ENCODE data around the gene WDR41.

The WDR41 gene

GRCh38 chr5:77397686-77398292 lies 94.3 kb downstream of the WDR41 start:
- TF ChIP-seq POLR2A (IDR thresholded peaks at IDR 0.05; ENCODE audit: extremely low read depth, insufficient read length) (no peak), MYC (IDR thresholded peaks at IDR 0.05; ENCODE audit: low read depth, low read length) (no peak)
- TF ChIP-seq, protein P1, sequence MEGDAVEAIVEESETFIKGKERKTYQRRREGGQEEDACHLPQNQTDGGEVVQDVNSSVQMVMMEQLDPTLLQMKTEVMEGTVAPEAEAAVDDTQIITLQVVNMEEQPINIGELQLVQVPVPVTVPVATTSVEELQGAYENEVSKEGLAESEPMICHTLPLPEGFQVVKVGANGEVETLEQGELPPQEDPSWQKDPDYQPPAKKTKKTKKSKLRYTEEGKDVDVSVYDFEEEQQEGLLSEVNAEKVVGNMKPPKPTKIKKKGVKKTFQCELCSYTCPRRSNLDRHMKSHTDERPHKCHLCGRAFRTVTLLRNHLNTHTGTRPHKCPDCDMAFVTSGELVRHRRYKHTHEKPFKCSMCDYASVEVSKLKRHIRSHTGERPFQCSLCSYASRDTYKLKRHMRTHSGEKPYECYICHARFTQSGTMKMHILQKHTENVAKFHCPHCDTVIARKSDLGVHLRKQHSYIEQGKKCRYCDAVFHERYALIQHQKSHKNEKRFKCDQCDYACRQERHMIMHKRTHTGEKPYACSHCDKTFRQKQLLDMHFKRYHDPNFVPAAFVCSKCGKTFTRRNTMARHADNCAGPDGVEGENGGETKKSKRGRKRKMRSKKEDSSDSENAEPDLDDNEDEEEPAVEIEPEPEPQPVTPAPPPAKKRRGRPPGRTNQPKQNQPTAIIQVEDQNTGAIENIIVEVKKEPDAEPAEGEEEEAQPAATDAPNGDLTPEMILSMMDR (IDR thresholded peaks at IDR 0.05; ENCODE audit: low read depth, low read length) = no peak
- no peak for DNase-seq (ENCODE audit: low read depth)
- no peak overlapping the region for H3K4me3 ChIP-seq (ENCODE audit: low read depth, low read length)

DNA sequence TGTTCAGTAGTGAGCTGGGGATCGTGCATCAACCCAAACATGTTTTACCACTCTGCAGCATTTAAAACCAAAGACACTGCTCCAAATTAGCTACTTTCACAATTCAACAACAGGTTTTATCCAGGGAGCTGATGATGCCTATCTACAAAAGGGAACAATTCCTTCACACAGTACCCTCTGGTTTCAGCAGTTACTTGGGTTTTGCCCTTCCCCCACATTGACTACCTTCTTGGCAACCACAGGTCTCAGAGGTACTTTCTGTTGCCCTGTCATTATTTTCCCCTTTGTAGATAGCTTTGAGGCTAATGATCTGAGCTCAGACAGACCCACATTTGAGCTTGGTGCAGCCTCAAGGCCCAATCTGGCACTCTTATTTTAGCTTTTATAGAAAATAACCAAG lies 96.1 kb downstream of the WDR41 start:
- TF ChIP-seq, protein P1 (IDR thresholded peaks at IDR 0.05; ENCODE audit: low read depth, low read length) = no peak
- no peak for TF ChIP-seq MAX (IDR thresholded peaks at IDR 0.05; ENCODE audit: low read depth, low read length)
- no peak for TF ChIP-seq POLR2A (IDR thresholded peaks at IDR 0.05; ENCODE audit: extremely low read depth, insufficient read length)
- no peak for TF ChIP-seq MYC (IDR thresholded peaks at IDR 0.05; ENCODE audit: low read depth, low read length)
- DNase-seq (ENCODE audit: low read depth) = no peak
- no peak overlapping the region for H3K4me3 ChIP-seq (ENCODE audit: low read depth, low read length)

- DNase-seq (ENCODE audit: low read depth) = no peak
Measured at GRCh38 chr5:77394064-77394715, 97.9 kb downstream of the WDR41 start.

GRCh38 chr5:77391240-77391765 lies 100.8 kb downstream of the WDR41 start:
- no peak for TF ChIP-seq MAX (IDR thresholded peaks at IDR 0.05; ENCODE audit: low read depth, low read length)
- no peak for TF ChIP-seq MYC (IDR thresholded peaks at IDR 0.05; ENCODE audit: low read depth, low read length)
- TF ChIP-seq POLR2A (IDR thresholded peaks at IDR 0.05; ENCODE audit: extremely low read depth, insufficient read length) = no peak
- TF ChIP-seq, protein P1 (IDR thresholded peaks at IDR 0.05; ENCODE audit: low read depth, low read length) = no peak
- no peak for DNase-seq (ENCODE audit: low read depth)
- no peak overlapping the region for H3K4me3 ChIP-seq (ENCODE audit: low read depth, low read length)

More at GRCh38 chr5:77394064-77394715, 97.9 kb downstream of the WDR41 start:
- TF ChIP-seq MYC (IDR thresholded peaks at IDR 0.05; ENCODE audit: low read depth, low read length) (no peak), POLR2A (IDR thresholded peaks at IDR 0.05; ENCODE audit: extremely low read depth, insufficient read length) (no peak), MAX (IDR thresholded peaks at IDR 0.05; ENCODE audit: low read depth, low read length) (no peak)
- TF ChIP-seq, protein P1 (IDR thresholded peaks at IDR 0.05; ENCODE audit: low read depth, low read length) = no peak
- H3K4me3 ChIP-seq (ENCODE audit: low read depth, low read length) = no peak overlapping the region

- no peak for TF ChIP-seq MYC (IDR thresholded peaks at IDR 0.05; ENCODE audit: low read depth, low read length)
- no peak for TF ChIP-seq MAX (IDR thresholded peaks at IDR 0.05; ENCODE audit: low read depth, low read length)
- no peak for TF ChIP-seq POLR2A (IDR thresholded peaks at IDR 0.05; ENCODE audit: extremely low read depth, insufficient read length)
- TF ChIP-seq, protein P1 (IDR thresholded peaks at IDR 0.05; ENCODE audit: low read depth, low read length) = no peak
- no peak overlapping the region for H3K4me3 ChIP-seq (ENCODE audit: low read depth, low read length)
- DNase-seq (ENCODE audit: low read depth) = no peak
Measured at GRCh38 chr5:77390795-77391194, 101.3 kb downstream of the WDR41 start.
